ENCODE results near the gene FGD5. TPM values are rescaled to one million over a fixed set of nuclear protein-coding genes. Genes with fewer than 3 reads are reported as not detected.

FGD5 gene
- polyA plus RNA-seq, 1 donor (not counting 4 experiments of a cell fraction or from before 2014, with no cell fraction given) = not detected

DNA sequence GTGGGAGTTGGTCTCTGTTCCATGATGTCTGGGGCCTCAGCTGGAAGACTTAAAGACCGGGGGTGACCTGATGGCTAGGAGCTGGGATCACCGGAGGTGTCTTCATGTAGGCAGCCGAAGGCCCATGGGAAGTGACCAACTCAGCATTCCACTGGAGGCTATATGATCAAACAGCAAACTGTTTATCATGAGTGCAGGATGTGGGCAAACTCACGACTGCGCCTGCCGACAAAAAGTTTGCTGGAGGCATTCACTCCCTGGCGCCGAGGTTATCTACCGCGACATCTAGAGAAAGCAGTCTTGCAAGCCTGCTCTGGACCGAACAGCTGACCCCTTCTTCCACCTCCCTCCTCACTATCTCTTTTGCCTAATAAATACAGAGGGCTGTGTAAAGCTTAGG is 65.9 kb downstream of the FGD5 start:
- no peak for TF ChIP-seq EZH2 (IDR thresholded peaks at IDR 0.05; ENCODE audit: low read length)
- TF ChIP-seq, protein P1, sequence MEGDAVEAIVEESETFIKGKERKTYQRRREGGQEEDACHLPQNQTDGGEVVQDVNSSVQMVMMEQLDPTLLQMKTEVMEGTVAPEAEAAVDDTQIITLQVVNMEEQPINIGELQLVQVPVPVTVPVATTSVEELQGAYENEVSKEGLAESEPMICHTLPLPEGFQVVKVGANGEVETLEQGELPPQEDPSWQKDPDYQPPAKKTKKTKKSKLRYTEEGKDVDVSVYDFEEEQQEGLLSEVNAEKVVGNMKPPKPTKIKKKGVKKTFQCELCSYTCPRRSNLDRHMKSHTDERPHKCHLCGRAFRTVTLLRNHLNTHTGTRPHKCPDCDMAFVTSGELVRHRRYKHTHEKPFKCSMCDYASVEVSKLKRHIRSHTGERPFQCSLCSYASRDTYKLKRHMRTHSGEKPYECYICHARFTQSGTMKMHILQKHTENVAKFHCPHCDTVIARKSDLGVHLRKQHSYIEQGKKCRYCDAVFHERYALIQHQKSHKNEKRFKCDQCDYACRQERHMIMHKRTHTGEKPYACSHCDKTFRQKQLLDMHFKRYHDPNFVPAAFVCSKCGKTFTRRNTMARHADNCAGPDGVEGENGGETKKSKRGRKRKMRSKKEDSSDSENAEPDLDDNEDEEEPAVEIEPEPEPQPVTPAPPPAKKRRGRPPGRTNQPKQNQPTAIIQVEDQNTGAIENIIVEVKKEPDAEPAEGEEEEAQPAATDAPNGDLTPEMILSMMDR (optimal IDR thresholded peaks at IDR 0.05 in 1 of 3, IDR thresholded peaks at IDR 0.05 in 1 of 3, conservative IDR thresholded peaks at IDR 0.05 in 1 of 3; ENCODE audit: extremely low read depth in 1 of 3, insufficient read depth in 2 of 3, low read length in 3 of 3) = no peak
- Histone ChIP-seq H3K27me3 (ENCODE audit: control insufficient read depth, extremely low read depth, insufficient read depth, low read length) (peaks cover 15% of the 10 kb centered on the region), H4K20me1 (ENCODE audit: control insufficient read depth, extremely low read depth, insufficient read depth, low read length) (no peaks in the 10 kb centered on the region), H3K27ac (ENCODE audit: control insufficient read depth, insufficient read depth, low read length) (no peak overlapping the region), H3K9me1 (ENCODE audit: control insufficient read depth, extremely low read depth, insufficient read depth, low read length) (no peaks in the 10 kb centered on the region), H3K4me1 (ENCODE audit: control insufficient read depth, extremely low read depth, insufficient read depth, low read length) (no peaks in the 10 kb centered on the region), H3K4me3 (ENCODE audit: control insufficient read depth in 2 of 3, extremely low read depth in 1 of 3, insufficient read depth in 2 of 3, low read depth in 1 of 3, low read length in 3 of 3) (no peak overlapping the region), H3K36me3 (ENCODE audit: control insufficient read depth in 2 of 2, extremely low read depth in 1 of 2, insufficient read depth in 2 of 2, low read length in 2 of 2) (no peaks in the 10 kb centered on the region), H2AFZ (ENCODE audit: control insufficient read depth, low read length) (no peak overlapping the region), H3K4me2 (ENCODE audit: control insufficient read depth, extremely low read depth, insufficient read depth, low read depth, low read length) (no peak overlapping the region), H3K9me3 (ENCODE audit: control insufficient read depth, low read depth, low read length) (no peaks in the 10 kb centered on the region), H3K9ac (ENCODE audit: control insufficient read depth, extremely low read depth, insufficient read depth, low read length) (no peak overlapping the region), H3K79me2 (ENCODE audit: control insufficient read depth, insufficient read depth, low read length) (no peaks in the 10 kb centered on the region)
- dilution Hi-C loops (cut with MboI; ENCODE audit: extremely low pct_ligation_motif_present, low sequenced_read_pairs) = loop anchor here (10.0 kb wide), 1 partner anchor 60 kb away; no protein-coding TSS in a partner anchor
- no peak for DNase-seq (ENCODE audit: low read depth, low spot score)
- no peak for FAIRE-seq

DNA sequence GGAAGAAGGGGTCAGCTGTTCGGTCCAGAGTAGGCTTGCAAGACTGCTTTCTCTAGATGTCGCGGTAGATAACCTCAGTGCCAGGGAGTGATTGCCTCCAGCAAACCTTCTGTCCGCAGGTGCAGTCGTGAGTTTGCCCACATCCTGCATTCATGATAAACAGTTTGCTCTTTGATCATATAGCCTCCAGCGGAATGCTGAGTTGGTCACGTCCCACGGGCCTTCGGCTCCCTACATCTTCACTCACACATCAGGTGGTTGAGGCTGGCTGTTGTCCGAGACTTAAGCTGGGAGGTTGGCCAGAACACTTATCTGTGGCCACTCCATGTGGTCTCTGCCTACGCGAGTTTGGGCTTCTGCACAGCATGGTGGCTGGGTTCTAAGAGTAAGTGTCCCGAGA is 66.5 kb downstream of the FGD5 start:
- H3K9me3 ChIP-seq (ENCODE audit: control insufficient read depth, low read depth, low read length) = no peaks in the 10 kb centered on the region
- no peak overlapping the region for H3K4me2 ChIP-seq (ENCODE audit: control insufficient read depth, extremely low read depth, insufficient read depth, low read depth, low read length)
- no peak overlapping the region for H3K4me3 ChIP-seq (ENCODE audit: control insufficient read depth in 2 of 3, extremely low read depth in 1 of 3, insufficient read depth in 2 of 3, low read depth in 1 of 3, low read length in 3 of 3)
- no peaks in the 10 kb centered on the region for H3K36me3 ChIP-seq (ENCODE audit: control insufficient read depth in 2 of 2, extremely low read depth in 1 of 2, insufficient read depth in 2 of 2, low read length in 2 of 2)
- no peak for DNase-seq (ENCODE audit: low read depth, low spot score)
- H3K27ac ChIP-seq (ENCODE audit: control insufficient read depth, insufficient read depth, low read length) = no peak overlapping the region
- no peak overlapping the region for H3K9ac ChIP-seq (ENCODE audit: control insufficient read depth, extremely low read depth, insufficient read depth, low read length)
- dilution Hi-C loops (cut with MboI; ENCODE audit: extremely low pct_ligation_motif_present, low sequenced_read_pairs) = loop anchor here (10.0 kb wide), 1 partner anchor 61 kb away; no protein-coding TSS in a partner anchor
- FAIRE-seq = no peak
- H4K20me1 ChIP-seq (ENCODE audit: control insufficient read depth, extremely low read depth, insufficient read depth, low read length) = no peaks in the 10 kb centered on the region
- no peaks in the 10 kb centered on the region for H3K79me2 ChIP-seq (ENCODE audit: control insufficient read depth, insufficient read depth, low read length)
- H3K4me1 ChIP-seq (ENCODE audit: control insufficient read depth, extremely low read depth, insufficient read depth, low read length) = no peaks in the 10 kb centered on the region
- TF ChIP-seq EZH2 (IDR thresholded peaks at IDR 0.05; ENCODE audit: low read length) = no peak
- TF ChIP-seq, protein P1 (optimal IDR thresholded peaks at IDR 0.05 in 1 of 3, IDR thresholded peaks at IDR 0.05 in 1 of 3, conservative IDR thresholded peaks at IDR 0.05 in 1 of 3; ENCODE audit: extremely low read depth in 1 of 3, insufficient read depth in 2 of 3, low read length in 3 of 3) = no peak
- peaks cover 19% of the 10 kb centered on the region for H3K27me3 ChIP-seq (ENCODE audit: control insufficient read depth, extremely low read depth, insufficient read depth, low read length)
- H2AFZ ChIP-seq (ENCODE audit: control insufficient read depth, low read length) = no peak overlapping the region
- H3K9me1 ChIP-seq (ENCODE audit: control insufficient read depth, extremely low read depth, insufficient read depth, low read length) = no peaks in the 10 kb centered on the region

All from keratinocyte (primary cell).